ENCODE measurements around the gene STX18.
"Not testable (repeated sequence)": the region's sequence is repeated elsewhere in the genome, so short reads cannot be mapped to it uniquely, and the experiment has no call there.

Gene STX18

DNA sequence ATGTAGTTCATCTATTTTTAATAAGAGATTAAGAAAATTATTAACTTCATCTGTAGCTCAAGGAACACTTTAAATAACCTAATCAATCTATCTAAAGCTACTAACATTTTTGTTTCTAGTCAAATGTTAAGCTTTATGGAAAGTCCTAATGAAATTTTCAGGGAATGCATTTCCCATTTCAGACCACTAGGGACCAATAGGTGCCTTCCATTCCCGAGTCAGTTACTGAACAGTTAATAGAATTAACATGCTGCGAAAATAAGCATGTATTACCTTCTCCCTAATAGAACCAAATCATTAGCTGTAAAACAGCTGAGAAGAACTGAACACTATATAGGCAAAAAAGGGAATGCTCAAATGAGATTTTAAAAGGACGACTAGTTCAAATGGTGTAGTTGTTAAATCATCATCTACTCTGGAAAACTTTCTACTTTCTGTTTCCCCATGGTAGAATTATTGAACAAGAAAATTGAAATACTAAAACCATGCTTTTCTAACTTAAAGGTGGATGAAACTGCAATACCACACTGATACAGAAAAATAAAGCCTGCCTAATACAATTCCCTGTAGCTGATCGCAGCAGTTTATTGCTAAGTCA, 22.5 kb downstream of the STX18 start:
- no peaks in the 10 kb centered on the region for H3K9me3 ChIP-seq (ENCODE audit: control insufficient read depth in 5 of 5, low read length in 5 of 5)
- no peaks in the 10 kb centered on the region for H3K27me3 ChIP-seq (ENCODE audit: control insufficient read depth in 5 of 5, insufficient read depth in 4 of 5, low read length in 5 of 5)
- no peaks in the 10 kb centered on the region for H3K36me3 ChIP-seq (ENCODE audit: control insufficient read depth in 5 of 5, insufficient read depth in 5 of 5, low read length in 5 of 5)
- peak overlapping the region in 2 of 5 donors; percentile 1 to 19 for H3K4me3 ChIP-seq (ENCODE audit: low read depth in 1 of 5, low read length in 5 of 5)
- no peak overlapping the region for H3K27ac ChIP-seq (ENCODE audit: low read depth, low read length)
- H3K9ac ChIP-seq (ENCODE audit: low read length in 5 of 5), result no peak overlapping the region
- H3K4me1 ChIP-seq (ENCODE audit: control insufficient read depth in 5 of 5, insufficient read depth in 5 of 5, low read length in 5 of 5), result peaks cover 0 to 8% (median 3%) of the 10 kb centered on the region in 5 donors

DNA sequence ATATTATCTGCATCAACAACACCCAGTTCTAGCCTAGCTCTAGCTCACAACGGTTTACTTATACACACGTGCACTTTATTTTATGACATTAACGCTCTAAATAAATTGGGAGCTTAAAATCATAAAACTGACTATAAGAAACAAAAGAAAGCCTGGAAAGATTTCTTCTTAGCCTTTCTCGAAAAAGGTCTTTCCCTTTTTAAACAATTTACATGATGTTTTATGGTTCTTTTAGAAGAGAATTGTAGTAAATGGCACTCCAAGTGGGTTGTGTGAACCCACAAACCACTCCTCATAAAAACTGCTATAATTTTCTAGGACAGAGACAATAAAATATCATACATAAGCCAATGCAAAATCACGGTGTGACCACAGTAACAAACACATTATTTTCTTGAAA, 23.1 kb downstream of the STX18 start:
- no peaks in the 10 kb centered on the region for H3K27me3 ChIP-seq (ENCODE audit: control insufficient read depth in 5 of 5, insufficient read depth in 4 of 5, low read length in 5 of 5)
- H3K9me3 ChIP-seq (ENCODE audit: control insufficient read depth in 5 of 5, low read length in 5 of 5), result no peaks in the 10 kb centered on the region
- no peak overlapping the region for H3K4me3 ChIP-seq (ENCODE audit: low read depth in 1 of 5, low read length in 5 of 5)

DNA sequence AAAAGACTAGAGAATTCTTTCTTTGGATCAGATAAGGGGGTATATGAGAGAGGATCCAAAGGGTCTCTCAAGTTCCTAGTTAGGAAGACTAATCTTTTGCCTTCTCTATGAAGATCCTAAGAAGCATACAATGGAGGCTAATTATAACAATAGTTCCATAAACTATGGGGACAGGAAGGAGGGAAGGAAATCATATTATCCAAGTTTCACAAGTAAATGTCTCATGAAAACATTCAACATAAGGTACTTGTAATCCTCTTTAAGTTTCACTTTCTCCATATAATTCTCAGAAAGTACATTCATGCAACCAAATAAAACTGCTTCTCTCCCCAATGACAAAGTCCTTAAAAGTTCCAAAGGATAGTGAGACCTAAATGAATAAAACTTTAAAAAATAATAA, 27.1 kb downstream of the STX18 start:
- no peak overlapping the region for H3K9ac ChIP-seq (ENCODE audit: low read length in 5 of 5)
- peaks cover 0 to under 1% (median 0%) of the 10 kb centered on the region in 5 donors for H3K36me3 ChIP-seq (ENCODE audit: control insufficient read depth in 5 of 5, insufficient read depth in 5 of 5, low read length in 5 of 5)
- no peaks in the 10 kb centered on the region for H3K9me3 ChIP-seq (ENCODE audit: control insufficient read depth in 5 of 5, low read length in 5 of 5)
- peaks cover 0 to 9% (median 3%) of the 10 kb centered on the region in 5 donors for H3K4me1 ChIP-seq (ENCODE audit: control insufficient read depth in 5 of 5, insufficient read depth in 5 of 5, low read length in 5 of 5)
- no peak overlapping the region for H3K4me3 ChIP-seq (ENCODE audit: low read depth in 1 of 5, low read length in 5 of 5)
- no peaks in the 10 kb centered on the region for H3K27me3 ChIP-seq (ENCODE audit: control insufficient read depth in 5 of 5, insufficient read depth in 4 of 5, low read length in 5 of 5)
- H3K27ac ChIP-seq (ENCODE audit: low read depth, low read length), result no peak overlapping the region

More for the DNA sequence above, 23.1 kb downstream of the STX18 start:
- H3K9ac ChIP-seq (ENCODE audit: low read length in 5 of 5), result no peak overlapping the region
- no peaks in the 10 kb centered on the region for H3K36me3 ChIP-seq (ENCODE audit: control insufficient read depth in 5 of 5, insufficient read depth in 5 of 5, low read length in 5 of 5)
- peaks cover 0 to 9% (median 3%) of the 10 kb centered on the region in 5 donors for H3K4me1 ChIP-seq (ENCODE audit: control insufficient read depth in 5 of 5, insufficient read depth in 5 of 5, low read length in 5 of 5)
- no peak overlapping the region for H3K27ac ChIP-seq (ENCODE audit: low read depth, low read length)

DNA sequence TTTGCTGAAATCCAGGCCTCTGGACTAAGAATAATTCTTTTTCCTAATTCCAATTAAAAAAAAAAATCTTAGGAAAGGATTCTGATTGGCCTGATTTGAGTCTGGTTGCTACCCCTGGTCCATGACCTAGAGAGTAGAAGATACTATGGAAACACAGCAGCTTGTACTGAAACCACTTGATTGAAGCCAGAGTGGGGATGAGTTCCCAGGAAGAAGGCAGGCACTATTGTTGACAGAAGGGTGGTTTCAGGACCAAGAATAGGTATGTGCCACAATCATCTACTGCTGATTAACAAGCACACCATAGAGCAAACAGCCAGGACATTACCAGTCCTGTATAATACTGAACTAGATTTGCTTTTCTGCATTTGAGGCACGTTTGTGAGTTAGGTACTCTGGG, 29.6 kb downstream of the STX18 start:
- Histone ChIP-seq H3K36me3 (ENCODE audit: control insufficient read depth in 5 of 5, insufficient read depth in 5 of 5, low read length in 5 of 5) (peaks cover 0 to 5% (median 0%) of the 10 kb centered on the region in 5 donors), H3K4me3 (ENCODE audit: low read depth in 1 of 5, low read length in 5 of 5) (no peak overlapping the region), H3K9me3 (ENCODE audit: control insufficient read depth in 5 of 5, low read length in 5 of 5) (no peaks in the 10 kb centered on the region), H3K4me1 (ENCODE audit: control insufficient read depth in 5 of 5, insufficient read depth in 5 of 5, low read length in 5 of 5) (peaks cover 0 to 6% (median 0%) of the 10 kb centered on the region in 5 donors), H3K27ac (ENCODE audit: low read depth, low read length) (no peak overlapping the region), H3K27me3 (ENCODE audit: control insufficient read depth in 5 of 5, insufficient read depth in 4 of 5, low read length in 5 of 5) (no peaks in the 10 kb centered on the region), H3K9ac (ENCODE audit: low read length in 5 of 5) (no peak overlapping the region)

DNA sequence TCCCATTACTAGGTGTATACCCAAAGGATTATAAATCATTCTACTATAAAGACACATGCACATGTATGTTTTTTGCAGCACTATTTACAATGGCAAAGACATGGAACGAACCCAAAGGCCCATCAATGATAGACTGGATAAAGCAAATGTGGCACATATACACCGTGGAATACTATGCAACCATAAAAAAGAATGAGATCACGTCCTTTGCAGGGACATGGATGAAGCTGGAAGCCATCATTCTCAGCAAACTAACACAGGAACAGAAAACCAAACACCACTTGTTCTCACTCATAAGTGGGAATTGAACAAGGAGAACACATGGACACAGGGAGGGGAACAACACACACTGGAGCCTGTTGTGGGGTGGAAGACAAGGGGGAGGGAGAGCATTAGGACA, 31.2 kb downstream of the STX18 start:
- not testable (repeated sequence) for H3K9ac ChIP-seq (ENCODE audit: low read length in 5 of 5); H3K36me3 ChIP-seq (ENCODE audit: control insufficient read depth in 5 of 5, insufficient read depth in 5 of 5, low read length in 5 of 5); H3K27ac ChIP-seq (ENCODE audit: low read depth, low read length); H3K27me3 ChIP-seq (ENCODE audit: control insufficient read depth in 5 of 5, insufficient read depth in 4 of 5, low read length in 5 of 5); H3K4me3 ChIP-seq (ENCODE audit: low read depth in 1 of 5, low read length in 5 of 5); H3K4me1 ChIP-seq (ENCODE audit: control insufficient read depth in 5 of 5, insufficient read depth in 5 of 5, low read length in 5 of 5); H3K9me3 ChIP-seq (ENCODE audit: control insufficient read depth in 5 of 5, low read length in 5 of 5)

DNA sequence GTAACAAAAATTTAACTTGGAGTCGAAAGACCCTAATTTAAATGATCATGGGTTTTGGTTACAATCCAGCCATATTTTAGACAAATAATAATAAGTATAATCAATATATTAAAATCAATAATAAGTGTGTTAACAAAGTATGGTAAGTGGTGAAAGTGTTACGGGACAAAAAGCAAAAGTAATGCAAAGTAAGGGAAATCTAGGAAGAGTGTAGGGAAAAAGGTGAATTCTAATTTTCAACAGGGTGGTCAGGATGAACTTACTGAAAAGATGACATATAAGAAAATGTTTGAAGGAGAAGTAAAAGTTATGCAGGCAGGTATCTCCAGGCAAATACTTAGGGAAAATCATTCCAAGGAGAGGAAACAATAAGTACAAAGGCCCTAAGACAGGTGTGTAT, 32.3 kb downstream of the STX18 start:
- H3K27ac ChIP-seq (ENCODE audit: low read depth, low read length), result no peak overlapping the region
- no peak overlapping the region for H3K9ac ChIP-seq (ENCODE audit: low read length in 5 of 5)
- H3K4me3 ChIP-seq (ENCODE audit: low read depth in 1 of 5, low read length in 5 of 5), result no peak overlapping the region
- peaks cover 0 to 5% (median 0%) of the 10 kb centered on the region in 5 donors for H3K36me3 ChIP-seq (ENCODE audit: control insufficient read depth in 5 of 5, insufficient read depth in 5 of 5, low read length in 5 of 5)
- H3K27me3 ChIP-seq (ENCODE audit: control insufficient read depth in 5 of 5, insufficient read depth in 4 of 5, low read length in 5 of 5), result no peaks in the 10 kb centered on the region
- peaks cover 0 to 3% (median 0%) of the 10 kb centered on the region in 5 donors for H3K4me1 ChIP-seq (ENCODE audit: control insufficient read depth in 5 of 5, insufficient read depth in 5 of 5, low read length in 5 of 5)
- no peaks in the 10 kb centered on the region for H3K9me3 ChIP-seq (ENCODE audit: control insufficient read depth in 5 of 5, low read length in 5 of 5)

DNA sequence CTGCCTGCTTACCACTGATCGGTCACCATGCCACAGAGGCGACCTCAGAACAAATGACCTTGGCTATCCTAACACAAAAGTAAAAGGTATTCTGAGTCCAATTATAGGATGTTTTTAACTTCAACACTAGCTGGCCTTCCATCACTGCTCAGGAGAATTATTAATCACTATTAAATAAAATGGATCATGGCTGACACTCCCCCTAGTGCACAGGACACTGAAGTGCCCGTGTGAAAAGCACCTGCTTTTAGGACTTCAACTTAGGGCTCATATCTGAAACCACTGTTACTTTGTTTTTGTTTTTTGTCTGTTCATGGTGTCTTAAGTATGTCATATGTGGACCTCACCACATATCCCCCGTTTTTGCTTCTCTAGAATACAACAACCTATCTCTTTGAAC, 33.9 kb downstream of the STX18 start:
- no peak overlapping the region for H3K4me3 ChIP-seq (ENCODE audit: low read depth in 1 of 5, low read length in 5 of 5)
- H3K9me3 ChIP-seq (ENCODE audit: control insufficient read depth in 5 of 5, low read length in 5 of 5), result no peaks in the 10 kb centered on the region
- H3K27ac ChIP-seq (ENCODE audit: low read depth, low read length), result no peak overlapping the region
- no peaks in the 10 kb centered on the region for H3K4me1 ChIP-seq (ENCODE audit: control insufficient read depth in 5 of 5, insufficient read depth in 5 of 5, low read length in 5 of 5)
- H3K27me3 ChIP-seq (ENCODE audit: control insufficient read depth in 5 of 5, insufficient read depth in 4 of 5, low read length in 5 of 5), result no peaks in the 10 kb centered on the region
- peaks cover 0 to 5% (median 0%) of the 10 kb centered on the region in 5 donors for H3K36me3 ChIP-seq (ENCODE audit: control insufficient read depth in 5 of 5, insufficient read depth in 5 of 5, low read length in 5 of 5)
- no peak overlapping the region for H3K9ac ChIP-seq (ENCODE audit: low read length in 5 of 5)

DNA sequence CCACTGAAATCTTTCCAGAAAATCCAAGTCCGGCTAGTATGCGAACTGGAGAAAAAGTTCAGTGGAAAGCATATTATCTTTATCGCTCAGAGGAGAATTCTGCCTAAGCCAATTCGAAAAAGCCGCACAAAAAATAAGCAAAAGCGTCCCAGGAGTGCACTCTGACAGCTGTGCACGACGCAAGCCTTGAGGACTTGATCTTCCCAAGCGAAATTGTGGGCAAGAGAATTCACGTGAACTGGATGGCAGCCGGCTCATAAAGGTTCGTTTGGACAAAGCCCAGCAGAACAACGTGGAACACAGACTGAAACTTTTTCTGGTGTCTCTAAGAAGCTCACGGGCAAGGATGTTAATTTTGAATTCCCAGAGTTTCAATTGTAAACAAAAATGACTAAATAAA, 34.4 kb downstream of the STX18 start:
- H3K9me3 ChIP-seq (ENCODE audit: control insufficient read depth in 5 of 5, low read length in 5 of 5), result no peaks in the 10 kb centered on the region
- peaks cover 0 to 5% (median 0%) of the 10 kb centered on the region in 5 donors for H3K36me3 ChIP-seq (ENCODE audit: control insufficient read depth in 5 of 5, insufficient read depth in 5 of 5, low read length in 5 of 5)
- H3K9ac ChIP-seq (ENCODE audit: low read length in 5 of 5), result no peak overlapping the region
- H3K4me1 ChIP-seq (ENCODE audit: control insufficient read depth in 5 of 5, insufficient read depth in 5 of 5, low read length in 5 of 5), result peaks cover 0 to 3% (median 0%) of the 10 kb centered on the region in 5 donors
- H3K27me3 ChIP-seq (ENCODE audit: control insufficient read depth in 5 of 5, insufficient read depth in 4 of 5, low read length in 5 of 5), result no peaks in the 10 kb centered on the region
- H3K4me3 ChIP-seq (ENCODE audit: low read depth in 1 of 5, low read length in 5 of 5), result no peak overlapping the region
- H3K27ac ChIP-seq (ENCODE audit: low read depth, low read length), result no peak overlapping the region

DNA sequence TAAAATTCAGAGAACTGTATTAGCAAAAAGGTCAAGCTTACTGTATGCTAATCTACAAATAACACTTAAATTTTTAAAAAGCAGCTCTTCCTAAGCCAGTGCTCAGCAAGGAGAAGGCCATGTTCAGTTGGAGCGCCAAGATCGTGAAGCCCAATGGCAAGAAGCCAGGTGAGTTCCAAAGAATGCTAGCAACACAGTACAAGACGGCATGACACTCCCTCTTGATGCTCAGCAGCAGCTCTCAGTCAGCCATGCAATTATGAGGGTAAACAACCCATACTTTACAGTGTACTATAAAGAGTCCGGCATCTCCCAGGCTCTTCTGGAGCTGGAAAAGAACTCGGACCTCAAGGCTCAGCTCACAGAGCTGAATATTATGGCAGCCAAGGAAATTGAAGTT, 34.9 kb downstream of the STX18 start:
- peaks cover 0 to 3% (median 0%) of the 10 kb centered on the region in 5 donors for H3K4me1 ChIP-seq (ENCODE audit: control insufficient read depth in 5 of 5, insufficient read depth in 5 of 5, low read length in 5 of 5)
- H3K9ac ChIP-seq (ENCODE audit: low read length in 5 of 5), result no peak overlapping the region
- H3K27ac ChIP-seq (ENCODE audit: low read depth, low read length), result no peak overlapping the region
- H3K36me3 ChIP-seq (ENCODE audit: control insufficient read depth in 5 of 5, insufficient read depth in 5 of 5, low read length in 5 of 5), result peaks cover 0 to 5% (median 0%) of the 10 kb centered on the region in 5 donors
- H3K4me3 ChIP-seq (ENCODE audit: low read depth in 1 of 5, low read length in 5 of 5), result no peak overlapping the region
- no peaks in the 10 kb centered on the region for H3K9me3 ChIP-seq (ENCODE audit: control insufficient read depth in 5 of 5, low read length in 5 of 5)
- no peaks in the 10 kb centered on the region for H3K27me3 ChIP-seq (ENCODE audit: control insufficient read depth in 5 of 5, insufficient read depth in 4 of 5, low read length in 5 of 5)

DNA sequence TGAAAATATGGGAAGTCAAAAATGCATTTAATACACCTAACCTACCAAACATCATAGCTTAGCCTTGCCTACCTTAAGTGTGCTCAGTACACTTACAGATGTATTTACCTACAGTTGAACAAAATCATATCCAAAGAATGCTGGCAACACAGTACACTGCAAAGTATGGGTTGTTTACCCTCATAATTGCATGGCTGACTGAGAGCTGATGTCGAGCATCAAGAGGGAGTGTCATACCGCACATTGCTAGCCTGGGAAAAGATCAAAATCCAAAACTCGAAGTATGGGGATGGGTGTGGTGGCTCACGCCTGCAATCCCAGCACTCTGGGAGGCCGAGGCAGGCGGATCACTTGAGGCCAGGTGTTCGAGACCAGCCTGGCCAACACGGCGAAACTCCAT, 36.6 kb downstream of the STX18 start:
- not testable (repeated sequence) for H3K9ac ChIP-seq (ENCODE audit: low read length in 5 of 5); H3K36me3 ChIP-seq (ENCODE audit: control insufficient read depth in 5 of 5, insufficient read depth in 5 of 5, low read length in 5 of 5); H3K9me3 ChIP-seq (ENCODE audit: control insufficient read depth in 5 of 5, low read length in 5 of 5); H3K27me3 ChIP-seq (ENCODE audit: control insufficient read depth in 5 of 5, insufficient read depth in 4 of 5, low read length in 5 of 5); H3K4me1 ChIP-seq (ENCODE audit: control insufficient read depth in 5 of 5, insufficient read depth in 5 of 5, low read length in 5 of 5); H3K27ac ChIP-seq (ENCODE audit: low read depth, low read length); H3K4me3 ChIP-seq (ENCODE audit: low read depth in 1 of 5, low read length in 5 of 5)
